K562 (cell line): ENCODE data around the gene MLLT3.

Source experiments
- BDP1 ChIP-seq: IDR thresholded peaks from 3 replicates; pipeline ENCODE4 v1.6.1; 2011; ENCODE audit not compliant: insufficient read length, insufficient read depth
- CTCF ChIP-seq, 3 experiments: IDR thresholded peaks in 2 of 3; conservative IDR thresholded peaks in 1 of 3; 2 replicates each; pipeline ENCODE4 v1.5.1; 2011 to 2012; ENCODE audit warnings: low read length in 3 of 3, mild to moderate bottlenecking in 3 of 3, control low read depth in 2 of 3, improper control_type of control experiment in 1 of 3, inconsistent platforms in 1 of 3, low read depth in 1 of 3, mixed read lengths in 1 of 3, moderate library complexity in 1 of 3; ENCODE audit not compliant: insufficient read depth in 2 of 3
- EP300 ChIP-seq: IDR thresholded peaks from 2 replicates; pipeline ENCODE4 v1.6.1; 2012; ENCODE audit warnings: low read length, improper control_type of control experiment
- EZH2 ChIP-seq: IDR thresholded peaks from 2 replicates; pipeline ENCODE4 v1.6.1; 2012; ENCODE audit warnings: low read depth, mild to moderate bottlenecking, inconsistent platforms, low read length, borderline replicate concordance
- KLF10 ChIP-seq: fragments of 250-450 bp; sonication (Bioruptor Pico); IDR thresholded peaks from 2 replicates; pipeline ENCODE4 v1.6.1; 2021; ENCODE audit warnings: matching md5 sums
- NFIC ChIP-seq: fragments of 450-650 bp; IDR thresholded peaks from 2 replicates; pipeline ENCODE4 v1.6.1; 2017; ENCODE audit warnings: mild to moderate bottlenecking, inconsistent platforms
- RAD21 ChIP-seq, 2 experiments: fragments of 250-450 bp in 1 of 2; fragments of 450-650 bp in 1 of 2; sonication (Bioruptor Pico) in 1 of 2; formaldehyde crosslinking in 1 of 2; IDR thresholded peaks in 1 of 2; conservative IDR thresholded peaks in 1 of 2; 2 replicates each; pipeline versions ENCODE4 v1.4.0 to v1.8.0; 2020 to 2022; ENCODE audit warnings: mild to moderate bottlenecking in 2 of 2, moderate library complexity in 1 of 2
- TAF1 ChIP-seq: IDR thresholded peaks from 2 replicates; pipeline ENCODE4 v1.6.1; 2011; ENCODE audit warnings: mild to moderate bottlenecking, low read length, moderate library complexity; ENCODE audit not compliant: insufficient read depth, control insufficient read depth, severe bottlenecking; ENCODE audit errors: extremely low read depth
- ZFP36 ChIP-seq: fragments of 150-350 bp; IDR thresholded peaks from 2 replicates; pipeline ENCODE4 v1.6.1; 2018; ENCODE audit warnings: low read length, low read depth; ENCODE audit not compliant: partially characterized antibody
- ZNF280A ChIP-seq: fragments of 450-650 bp; IDR thresholded peaks from 2 replicates; pipeline ENCODE4 v1.6.1; 2018; ENCODE audit warnings: mild to moderate bottlenecking, low read depth; ENCODE audit not compliant: partially characterized antibody
- TF ChIP-seq, protein P1 (sequence below): sonication (generic); formaldehyde crosslinking; IDR thresholded peaks from 2 replicates; pipeline ENCODE4 v1.8.0; 2023; ENCODE audit warnings: mild to moderate bottlenecking, missing genetic modification reagents

- TF ChIP-seq ZFP36 (no peak), ZNF280A (no peak), NFIC (no peak), EZH2 (no peak), TAF1 (no peak), EP300 (no peak), BDP1 (no peak), CTCF (IDR thresholded peaks at IDR 0.05 in 2 of 3, conservative IDR thresholded peaks at IDR 0.05 in 1 of 3; ENCODE audit: insufficient read depth in 2 of 3, low read depth in 1 of 3, low read length in 3 of 3) (no peak), RAD21 (CRISPR knock-in tag; conservative IDR thresholded peaks at IDR 0.05 in 1 of 2, IDR thresholded peaks at IDR 0.05 in 1 of 2) (no peak), KLF10 (CRISPR knock-in tag) (no peak)
- TF ChIP-seq, protein P1, sequence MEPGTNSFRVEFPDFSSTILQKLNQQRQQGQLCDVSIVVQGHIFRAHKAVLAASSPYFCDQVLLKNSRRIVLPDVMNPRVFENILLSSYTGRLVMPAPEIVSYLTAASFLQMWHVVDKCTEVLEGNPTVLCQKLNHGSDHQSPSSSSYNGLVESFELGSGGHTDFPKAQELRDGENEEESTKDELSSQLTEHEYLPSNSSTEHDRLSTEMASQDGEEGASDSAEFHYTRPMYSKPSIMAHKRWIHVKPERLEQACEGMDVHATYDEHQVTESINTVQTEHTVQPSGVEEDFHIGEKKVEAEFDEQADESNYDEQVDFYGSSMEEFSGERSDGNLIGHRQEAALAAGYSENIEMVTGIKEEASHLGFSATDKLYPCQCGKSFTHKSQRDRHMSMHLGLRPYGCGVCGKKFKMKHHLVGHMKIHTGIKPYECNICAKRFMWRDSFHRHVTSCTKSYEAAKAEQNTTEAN (CRISPR knock-in tag) = no peak
Measured at GRCh38 chr9:20611691-20612287, 10.5 kb downstream of the MLLT3 start.
